ENCODE results near the gene TCFL5.
A peak's percentile ranks its signal among the peaks of the same experiment; 100 is the strongest.

TCFL5 gene

GRCh38 chr20:62879275-62880146, 17.9 kb upstream of the TCFL5 start:
- DNase-seq = no peak
- Histone ChIP-seq H3K4ac (ENCODE audit: low read depth in 1 of 2, low read length in 2 of 2) (no peak overlapping the region), H2AK5ac (ENCODE audit: low read length, severe bottlenecking) (no peak overlapping the region), H3K36me3 (ENCODE audit: control insufficient read depth in 1 of 2, insufficient read depth in 2 of 2, low read depth in 1 of 2, low read length in 2 of 2) (peaks cover 22 to 41% of the 10 kb centered on the region in 2 experiments), H3K27ac (ENCODE audit: low read length, poor library complexity, severe bottlenecking) (no peak overlapping the region), H3K4me3 (ENCODE audit: insufficient read depth in 1 of 2, low read depth in 1 of 2, low read length in 2 of 2) (no peak overlapping the region), H3K4me1 (ENCODE audit: control insufficient read depth, insufficient read depth, low read depth, low read length) (peaks cover 15% of the 10 kb centered on the region), H2AFZ (ENCODE audit: low read depth, low read length) (no peak overlapping the region), H3K18ac (ENCODE audit: low read depth in 1 of 2, low read length in 2 of 2) (no peak overlapping the region), H2BK12ac (ENCODE audit: low read length in 2 of 2) (no peak overlapping the region), H3K9ac (ENCODE audit: low read length) (no peak overlapping the region), H3K4me2 (ENCODE audit: low read length, poor library complexity, severe bottlenecking) (no peak overlapping the region), H3K23ac (ENCODE audit: low read length in 2 of 2) (no peak overlapping the region), H4K8ac (ENCODE audit: low read length) (no peak overlapping the region), H4K91ac (ENCODE audit: low read length) (peak overlapping the region; percentile 21), H2BK5ac (ENCODE audit: low read depth, low read length, poor library complexity, severe bottlenecking) (no peak overlapping the region), H3K14ac (ENCODE audit: low read length in 2 of 2) (no peak overlapping the region), H3K27me3 (ENCODE audit: control insufficient read depth in 1 of 2, insufficient read depth in 1 of 2, low read length in 2 of 2) (no peaks in the 10 kb centered on the region), H3K9me3 (ENCODE audit: control insufficient read depth, low read length) (no peaks in the 10 kb centered on the region), H3K79me1 (replicated peaks; ENCODE audit: low read length, poor library complexity, severe bottlenecking) (peaks cover 24% of the 10 kb centered on the region), H2BK15ac (ENCODE audit: low read depth, poor library complexity, severe bottlenecking) (no peak overlapping the region), H2BK120ac (ENCODE audit: low read depth, low read length) (no peak overlapping the region)
- 84% methylated on average over 80 of the region's 80 CpGs for WGBS

DNA sequence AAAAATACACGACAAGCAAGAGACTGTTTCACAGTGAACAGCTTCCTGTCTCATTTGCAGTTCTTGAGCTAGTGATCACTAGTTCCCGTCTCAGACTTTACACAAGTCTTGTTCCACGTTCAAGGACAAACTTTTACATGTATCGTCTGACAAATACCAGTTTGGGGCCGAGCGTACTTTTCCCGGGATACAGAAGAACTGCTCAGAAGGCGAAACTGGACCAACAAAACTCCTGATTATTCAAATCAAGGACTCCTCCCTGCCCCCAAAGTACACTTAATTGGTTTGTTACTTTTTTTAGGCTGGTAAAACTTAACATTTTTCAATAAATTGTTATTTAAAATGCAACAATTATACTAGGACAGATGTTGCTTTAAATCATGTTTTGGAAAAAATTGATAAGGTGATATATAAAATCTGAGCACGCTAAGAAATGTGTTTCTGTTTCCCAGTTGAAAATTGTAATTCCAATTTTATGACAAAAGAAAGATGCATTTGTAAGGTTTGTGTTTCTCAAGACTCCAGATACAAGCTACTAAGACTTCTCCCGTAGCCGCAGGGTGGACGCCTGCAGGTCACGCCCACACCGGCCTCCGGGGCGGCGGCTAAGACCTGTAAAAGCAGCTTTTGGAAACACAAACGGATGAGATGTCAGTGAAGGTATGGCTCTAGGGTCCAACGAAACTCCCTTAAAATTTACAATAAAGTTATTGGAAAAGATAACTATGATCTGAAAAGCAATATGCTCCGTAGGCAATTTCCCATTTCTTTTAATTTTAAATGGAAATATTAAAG, 16.8 kb upstream of the TCFL5 start:
- H3K36me3 ChIP-seq (ENCODE audit: control insufficient read depth in 1 of 2, insufficient read depth in 2 of 2, low read depth in 1 of 2, low read length in 2 of 2) = peaks cover 22 to 41% of the 10 kb centered on the region in 2 experiments
- H3K4ac ChIP-seq (ENCODE audit: low read depth in 1 of 2, low read length in 2 of 2) = no peak overlapping the region
- no peak overlapping the region for H2BK15ac ChIP-seq (ENCODE audit: low read depth, poor library complexity, severe bottlenecking)
- H3K14ac ChIP-seq (ENCODE audit: low read length in 2 of 2) = no peak overlapping the region
- H3K27ac ChIP-seq (ENCODE audit: low read length, poor library complexity, severe bottlenecking) = no peak overlapping the region
- H2AK5ac ChIP-seq (ENCODE audit: low read length, severe bottlenecking) = no peak overlapping the region
- H3K23ac ChIP-seq (ENCODE audit: low read length in 2 of 2) = no peak overlapping the region
- H2BK12ac ChIP-seq (ENCODE audit: low read length in 2 of 2) = no peak overlapping the region
- no peak overlapping the region for H4K8ac ChIP-seq (ENCODE audit: low read length)
- no peaks in the 10 kb centered on the region for H3K27me3 ChIP-seq (ENCODE audit: control insufficient read depth in 1 of 2, insufficient read depth in 1 of 2, low read length in 2 of 2)
- H2BK5ac ChIP-seq (ENCODE audit: low read depth, low read length, poor library complexity, severe bottlenecking) = no peak overlapping the region
- peaks cover 24% of the 10 kb centered on the region for H3K79me1 ChIP-seq (replicated peaks; ENCODE audit: low read length, poor library complexity, severe bottlenecking)
- H3K4me1 ChIP-seq (ENCODE audit: control insufficient read depth, insufficient read depth, low read depth, low read length) = peaks cover 19% of the 10 kb centered on the region
- H4K91ac ChIP-seq (ENCODE audit: low read length) = no peak overlapping the region
- H3K9ac ChIP-seq (ENCODE audit: low read length) = no peak overlapping the region
- H3K18ac ChIP-seq (ENCODE audit: low read depth in 1 of 2, low read length in 2 of 2) = no peak overlapping the region
- H2BK120ac ChIP-seq (ENCODE audit: low read depth, low read length) = no peak overlapping the region
- WGBS = 82% methylated on average over 17 of the region's 20 CpGs
- no peak overlapping the region for H3K4me3 ChIP-seq (ENCODE audit: insufficient read depth in 1 of 2, low read depth in 1 of 2, low read length in 2 of 2)
- H2AFZ ChIP-seq (ENCODE audit: low read depth, low read length) = no peak overlapping the region
- H3K9me3 ChIP-seq (ENCODE audit: control insufficient read depth, low read length) = no peaks in the 10 kb centered on the region
- H3K4me2 ChIP-seq (ENCODE audit: low read length, poor library complexity, severe bottlenecking) = no peak overlapping the region
- no peak for DNase-seq

DNA sequence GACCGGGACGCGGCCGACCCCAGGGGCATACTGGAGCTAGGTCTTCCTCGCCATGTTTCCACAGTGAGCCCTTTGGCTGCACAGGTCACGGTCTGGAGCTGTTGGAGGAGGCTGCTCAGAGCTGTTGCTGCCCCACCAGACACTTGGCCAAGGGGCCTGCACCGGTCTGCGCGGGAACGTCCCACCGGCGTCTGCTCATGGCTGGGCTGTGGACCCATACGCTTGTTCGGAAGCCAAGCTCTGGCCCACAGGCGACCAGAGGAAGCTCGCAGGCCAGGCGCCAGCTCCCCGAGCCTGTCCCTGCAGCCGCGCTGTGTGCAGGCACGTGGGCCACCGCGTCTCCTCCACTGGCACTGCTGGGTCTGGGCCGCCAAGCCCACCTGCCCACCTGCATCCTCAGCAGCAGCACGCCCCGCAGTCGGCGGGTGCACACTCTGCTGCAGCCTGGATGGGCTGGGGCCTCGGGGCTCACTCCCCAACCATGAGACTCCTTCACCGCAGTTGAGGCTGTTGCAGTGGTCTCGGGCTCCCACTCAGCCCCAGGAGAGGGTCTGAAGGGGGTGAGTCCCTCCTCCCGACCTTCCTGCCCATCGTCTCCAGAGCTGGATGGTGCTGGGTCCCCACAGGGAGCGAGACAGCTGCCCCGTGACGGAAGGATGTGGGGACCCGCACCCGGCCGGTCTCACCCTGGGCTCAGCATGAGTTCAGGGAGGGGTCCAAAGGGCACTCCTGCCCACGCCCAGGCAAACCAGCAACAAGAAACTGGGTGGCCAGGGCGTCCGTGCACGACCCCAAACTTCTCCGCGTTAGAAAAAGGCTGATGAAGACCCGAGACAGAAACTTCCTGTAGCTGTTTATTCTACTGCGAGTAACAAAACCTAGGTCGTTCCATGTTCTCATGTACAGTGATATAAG, 15.5 kb upstream of the TCFL5 start:
- Histone ChIP-seq H4K91ac (ENCODE audit: low read length) (peak overlapping the region; percentile 28), H2BK12ac (ENCODE audit: low read length in 2 of 2) (no peak overlapping the region), H3K36me3 (ENCODE audit: control insufficient read depth in 1 of 2, insufficient read depth in 2 of 2, low read depth in 1 of 2, low read length in 2 of 2) (peaks cover 22 to 41% of the 10 kb centered on the region in 2 experiments), H2BK15ac (ENCODE audit: low read depth, poor library complexity, severe bottlenecking) (no peak overlapping the region), H3K4me1 (ENCODE audit: control insufficient read depth, insufficient read depth, low read depth, low read length) (peaks cover 17% of the 10 kb centered on the region), H3K4me3 (ENCODE audit: insufficient read depth in 1 of 2, low read depth in 1 of 2, low read length in 2 of 2) (no peak overlapping the region), H2AK5ac (ENCODE audit: low read length, severe bottlenecking) (no peak overlapping the region), H3K9me3 (ENCODE audit: control insufficient read depth, low read length) (no peaks in the 10 kb centered on the region), H2BK5ac (ENCODE audit: low read depth, low read length, poor library complexity, severe bottlenecking) (no peak overlapping the region), H2AFZ (ENCODE audit: low read depth, low read length) (no peak overlapping the region), H3K27me3 (ENCODE audit: control insufficient read depth in 1 of 2, insufficient read depth in 1 of 2, low read length in 2 of 2) (no peaks in the 10 kb centered on the region), H4K8ac (ENCODE audit: low read length) (peak overlapping the region; percentile 27), H3K27ac (ENCODE audit: low read length, poor library complexity, severe bottlenecking) (no peak overlapping the region), H3K4ac (ENCODE audit: low read depth in 1 of 2, low read length in 2 of 2) (no peak overlapping the region), H3K23ac (ENCODE audit: low read length in 2 of 2) (no peak overlapping the region), H2BK120ac (ENCODE audit: low read depth, low read length) (no peak overlapping the region), H3K18ac (ENCODE audit: low read depth in 1 of 2, low read length in 2 of 2) (no peak overlapping the region), H3K9ac (ENCODE audit: low read length) (no peak overlapping the region), H3K4me2 (ENCODE audit: low read length, poor library complexity, severe bottlenecking) (no peak overlapping the region), H3K79me1 (replicated peaks; ENCODE audit: low read length, poor library complexity, severe bottlenecking) (peaks cover 24% of the 10 kb centered on the region), H3K14ac (ENCODE audit: low read length in 2 of 2) (peak overlapping the region in 1 of 2 experiments; percentile 15)
- DNase-seq = no peak
- whole genome bisulfite sequencing = 89% methylated on average over 48 of the region's 48 CpGs

Measured in mesenchymal stem cell (in vitro differentiated cells and primary cell).